HCT116 (cell line): Measurements from ENCODE around the gene BICD1.

Source experiments
- ATF3 ChIP-seq: IDR thresholded peaks from 2 replicates; pipeline ENCODE4 v1.6.1; 2012
- CEBPB ChIP-seq: IDR thresholded peaks from 2 replicates; pipeline ENCODE4 v1.6.1; 2012; ENCODE audit warnings: low read depth
- CTCF ChIP-seq, 3 experiments: fragments of 200-600 bp in 1 of 3; sonication (generic) in 1 of 3; IDR thresholded peaks in 2 of 3; conservative IDR thresholded peaks in 1 of 3; 2 replicates each; pipeline ENCODE4 v1.5.1; 2012 to 2017; ENCODE audit warnings: low read depth in 2 of 3, low read length in 2 of 3, antibody characterized with exemption in 1 of 3, borderline replicate concordance in 1 of 3, control low read depth in 1 of 3, mild to moderate bottlenecking in 1 of 3, mixed read lengths in 1 of 3, mixed run types in 1 of 3, moderate library complexity in 1 of 3; ENCODE audit not compliant: insufficient read depth in 1 of 3
- EZH2 ChIP-seq: fragments of 200-600 bp; sonication (generic); IDR thresholded peaks from 2 replicates; pipeline ENCODE4 v1.6.1; 2017; ENCODE audit warnings: antibody characterized with exemption, mixed run types
- POLR2A ChIP-seq: IDR thresholded peaks from 2 replicates; pipeline ENCODE4 v1.7.0; 2011; ENCODE audit warnings: borderline replicate concordance; ENCODE audit not compliant: insufficient read depth, insufficient read length; ENCODE audit errors: extremely low read depth
- SP1 ChIP-seq: IDR thresholded peaks from 2 replicates; pipeline ENCODE4 v1.6.1; 2012; ENCODE audit warnings: low read depth
- YY1 ChIP-seq: IDR thresholded peaks from 2 replicates; pipeline ENCODE4 v1.6.1; 2011; ENCODE audit warnings: low read length, low read depth, moderate library complexity, mild to moderate bottlenecking; ENCODE audit not compliant: insufficient replicate concordance; ENCODE audit errors: extremely low read depth
- ZBTB33 ChIP-seq: IDR thresholded peaks from 2 replicates; pipeline ENCODE4 v1.6.1; 2011; ENCODE audit warnings: mild to moderate bottlenecking, low read length, moderate library complexity; ENCODE audit not compliant: insufficient replicate concordance; ENCODE audit errors: extremely low read depth

- TF ChIP-seq CTCF (IDR thresholded peaks at IDR 0.05 in 2 of 3, conservative IDR thresholded peaks at IDR 0.05 in 1 of 3; ENCODE audit: borderline replicate concordance in 1 of 3, insufficient read depth in 1 of 3, low read depth in 2 of 3, low read length in 2 of 3) (no peak), YY1 (no peak), SP1 (no peak), EZH2 (no peak), ZBTB33 (no peak), POLR2A (no peak), ATF3 (no peak), CEBPB (no peak)
These were observed 301.1 kb downstream of the BICD1 start for GRCh38 chr12:32407795-32408194.
